HL-60/S4 treated with retinoic acid at 250 ng/mL for 4 days and 3 days (cell line): ENCODE data around the gene PRDM10.

Experiments used
- in situ Hi-C: fragments of 300-500 bp; cut with MboI; formaldehyde crosslinking; loops from 2 replicates; pipeline ENCODE4 v1.7.0; 2022; ENCODE audit warnings: low sequenced_read_pairs

Gene PRDM10

DNA sequence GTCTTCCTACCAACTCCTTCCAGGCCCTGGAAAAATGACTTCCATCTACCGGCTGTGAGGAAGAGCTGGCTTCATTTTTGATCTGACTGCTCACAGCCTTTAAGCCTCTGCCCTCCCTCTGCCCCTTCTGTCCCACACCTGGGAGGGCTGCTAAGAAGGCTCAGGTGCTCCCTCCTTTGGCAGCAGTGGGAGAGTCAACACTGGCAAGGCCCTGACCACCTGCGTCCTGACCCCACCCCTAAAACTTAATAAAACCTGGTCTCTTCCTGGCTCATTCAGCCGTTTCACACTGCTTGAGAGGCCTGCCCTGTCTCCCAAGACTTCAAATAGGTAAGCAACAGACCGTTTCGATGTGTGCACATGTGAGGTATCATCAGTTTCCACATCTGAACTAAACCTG lies 55.2 kb downstream of the PRDM10 start:
- in situ Hi-C loops = no loop called here

DNA sequence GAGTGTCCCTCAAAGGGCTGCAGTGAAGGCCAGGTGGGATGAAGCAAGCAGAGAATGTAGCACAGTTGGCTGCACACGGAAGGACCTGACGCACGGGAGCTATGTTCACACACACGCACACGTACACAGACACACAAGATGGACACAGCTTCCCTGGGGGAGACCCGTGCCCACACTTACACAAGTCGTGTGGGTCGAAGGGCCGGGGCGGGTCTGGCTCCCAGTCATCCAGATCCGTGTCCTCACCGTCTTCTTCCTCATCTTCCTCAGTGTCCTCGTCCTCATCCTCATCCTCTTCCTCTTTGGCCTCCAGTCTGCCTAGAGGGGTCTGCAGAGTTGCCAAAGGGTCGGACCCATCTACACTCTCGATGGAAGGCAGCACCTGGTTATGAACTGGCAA lies 55.7 kb downstream of the PRDM10 start:
- in situ Hi-C loops = no loop called here

DNA sequence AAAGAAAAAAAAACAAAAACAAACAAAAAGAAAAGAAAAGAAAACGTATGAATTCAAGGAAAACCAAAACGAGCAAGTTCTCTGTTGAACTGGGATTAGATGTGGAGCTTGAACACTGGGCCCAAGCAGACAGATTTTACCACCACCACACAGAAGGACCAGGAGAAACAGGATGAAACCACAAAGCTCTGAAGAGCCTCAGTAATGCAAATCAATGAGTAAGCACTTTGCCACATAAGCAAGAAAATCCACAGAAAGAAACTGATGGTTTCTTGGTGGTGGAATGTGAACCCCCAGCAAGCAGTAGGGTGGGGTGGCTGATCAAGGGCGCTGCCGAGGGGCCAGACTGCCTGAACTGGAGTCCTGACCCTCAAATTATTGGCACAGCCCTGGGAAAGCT lies 56.4 kb downstream of the PRDM10 start:
- in situ Hi-C loops = no loop called here

DNA sequence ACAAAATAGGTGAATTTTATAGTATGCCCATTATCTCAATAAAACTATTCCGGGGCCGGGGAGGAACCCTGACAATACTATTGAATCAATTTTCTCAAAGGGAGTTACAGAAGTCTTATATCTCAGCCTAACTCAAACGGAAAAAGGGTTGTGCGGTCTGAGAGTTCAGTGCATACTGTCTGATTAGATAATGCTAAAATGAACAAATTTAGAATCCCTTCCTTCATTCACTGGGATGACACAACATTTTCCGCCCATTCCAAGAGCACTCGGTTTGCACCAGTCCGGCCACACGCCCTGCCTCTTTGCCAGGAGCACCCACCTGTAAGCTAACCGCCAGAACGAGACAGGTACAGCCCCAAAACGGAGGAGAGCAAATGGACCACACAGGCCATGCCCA lies 57.3 kb downstream of the PRDM10 start:
- in situ Hi-C loops = no loop called here

DNA sequence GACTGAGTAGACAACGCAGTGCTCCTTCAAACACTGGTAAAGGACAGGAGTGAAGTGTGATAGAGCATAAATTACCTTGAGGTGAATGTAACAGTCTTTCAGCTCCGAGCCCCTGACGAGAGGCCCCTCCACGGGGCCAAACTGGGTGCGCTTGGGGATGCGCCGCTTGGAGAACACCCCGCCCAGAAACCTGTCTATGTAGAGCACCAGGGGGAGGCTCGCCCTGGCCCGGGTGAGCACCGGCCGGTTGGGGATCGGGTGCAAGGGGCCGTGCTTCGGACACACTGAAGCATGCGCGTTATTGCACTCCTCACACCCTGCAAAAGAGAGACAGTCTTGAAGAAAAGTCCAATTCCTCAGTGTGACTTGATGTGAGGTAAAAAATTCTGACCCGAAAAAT lies 57.9 kb downstream of the PRDM10 start:
- in situ Hi-C loops = no loop called here

DNA sequence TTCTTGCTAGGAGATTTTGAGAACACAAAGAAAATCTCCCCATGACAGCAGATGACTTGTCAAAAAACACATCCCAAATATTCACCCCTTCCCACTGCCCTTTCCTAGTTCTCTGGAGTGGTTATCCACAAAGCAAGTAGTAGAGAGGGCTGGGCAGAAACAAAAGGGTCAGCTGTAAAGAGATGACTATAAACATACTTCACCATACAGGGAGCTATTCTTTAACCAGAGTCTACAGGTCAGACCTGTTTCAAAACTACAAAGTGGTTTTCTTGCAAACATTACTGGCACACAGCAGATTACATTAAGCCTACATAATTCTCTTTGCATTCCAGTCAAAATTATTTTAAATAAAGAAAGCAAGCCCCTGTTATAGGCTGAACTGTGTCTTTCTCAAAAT lies 59.6 kb downstream of the PRDM10 start:
- in situ Hi-C loops = no loop called here

DNA sequence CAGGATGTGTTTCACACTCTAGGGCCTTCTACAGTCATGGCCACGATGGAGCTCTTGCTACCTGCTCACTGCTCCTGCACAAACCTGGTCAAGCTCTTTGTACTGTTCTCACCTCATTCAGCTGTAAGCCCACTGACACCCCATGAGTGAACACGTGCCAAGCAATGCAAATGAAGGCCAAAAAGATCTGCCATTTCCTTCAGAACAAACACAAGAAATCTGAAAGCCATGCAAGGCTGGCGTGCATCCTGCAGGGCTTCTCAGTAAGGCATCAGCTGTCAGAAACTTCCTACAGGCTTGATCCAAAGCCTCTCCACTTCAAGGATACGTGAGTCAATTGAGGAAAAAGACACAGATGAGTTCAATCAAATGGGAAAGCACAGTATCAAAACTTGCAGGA lies 63.1 kb downstream of the PRDM10 start:
- in situ Hi-C loops = no loop called here

DNA sequence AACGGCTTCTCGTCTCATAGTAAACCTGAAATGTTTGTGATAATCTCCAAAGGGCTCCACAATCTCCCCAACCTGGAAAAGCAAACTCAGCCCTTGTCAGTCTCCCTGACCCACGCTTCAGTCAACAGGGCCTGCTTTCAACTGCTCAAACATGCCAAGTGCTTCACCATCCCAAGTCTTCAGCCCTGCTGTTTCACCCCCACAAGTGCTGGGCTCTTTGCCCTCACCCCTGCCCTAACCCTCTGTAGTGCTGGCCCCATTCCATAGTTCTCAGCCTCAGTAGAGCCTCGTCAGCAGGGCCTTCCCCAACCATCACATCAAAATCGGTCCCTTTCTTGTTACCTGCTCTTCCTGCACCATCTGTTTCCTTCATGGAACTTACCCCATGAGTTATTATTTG lies 63.9 kb downstream of the PRDM10 start:
- in situ Hi-C loops = no loop called here

DNA sequence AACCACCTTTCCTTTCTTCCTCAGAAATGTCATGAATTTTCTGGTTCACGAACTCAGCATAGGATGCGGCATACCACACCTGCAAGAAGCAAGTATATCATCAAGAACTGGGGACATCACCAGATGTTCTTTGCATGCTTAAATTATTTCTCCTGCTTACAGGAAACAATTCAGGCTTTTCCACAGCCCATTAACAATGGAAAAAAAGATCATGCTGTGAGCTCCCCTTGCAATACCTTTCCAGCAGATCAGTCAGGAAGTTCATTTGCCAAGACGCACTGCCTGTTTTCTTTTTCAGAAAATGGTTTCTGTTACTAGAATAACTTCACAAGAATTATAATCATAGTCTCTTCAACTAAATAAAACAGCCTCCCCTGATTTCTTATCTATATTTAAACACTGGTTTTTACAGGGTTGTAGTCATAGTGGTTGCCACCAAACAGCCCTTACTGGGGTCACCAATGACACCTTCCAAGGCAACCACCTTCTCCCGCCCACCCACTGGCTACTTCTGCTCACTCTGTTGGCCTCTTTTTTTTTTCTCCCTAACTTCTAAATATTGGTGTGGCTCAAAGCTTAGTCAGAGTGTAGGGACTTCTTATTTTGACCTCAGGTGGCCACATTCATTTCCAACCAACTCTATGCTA lies 64.9 kb downstream of the PRDM10 start:
- in situ Hi-C loops = no loop called here

DNA sequence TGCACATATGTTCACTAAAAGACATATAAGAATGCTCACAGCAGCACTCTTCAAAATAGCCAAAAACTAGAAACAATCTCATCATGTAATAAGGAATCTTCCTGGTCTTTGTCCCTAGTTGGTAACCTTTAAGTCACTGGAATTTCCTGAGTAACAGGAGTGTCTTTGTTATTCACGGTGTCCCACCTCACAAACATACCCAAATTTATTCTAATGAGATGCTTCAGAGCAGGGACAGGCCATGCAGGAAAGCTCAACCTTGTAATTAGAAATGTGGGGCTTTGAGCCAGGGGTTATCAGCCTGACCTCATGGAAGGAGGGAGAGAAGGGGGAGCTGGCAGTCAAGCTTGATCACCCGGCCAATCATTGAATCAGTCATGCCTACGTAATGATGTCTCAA lies 66.9 kb downstream of the PRDM10 start:
- in situ Hi-C loops = no loop called here

DNA sequence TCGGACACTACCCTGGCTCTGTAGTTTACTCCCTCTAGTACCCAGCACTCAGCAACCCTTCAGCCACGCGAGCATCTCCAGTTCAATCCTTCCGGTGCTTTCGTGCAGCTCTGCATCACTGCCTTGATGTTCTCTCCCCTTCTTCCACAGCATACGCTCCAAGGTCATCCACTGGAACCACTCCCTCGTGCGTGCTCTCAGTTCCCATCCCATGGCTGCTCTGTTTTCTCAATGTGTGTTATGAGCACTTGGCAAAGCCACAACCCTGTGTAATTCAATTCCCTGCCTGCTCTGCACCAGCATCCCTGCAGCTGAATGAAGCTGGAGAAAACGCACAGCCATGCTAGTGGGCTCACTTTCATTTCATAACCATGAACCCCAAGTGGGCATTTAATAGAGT lies 68.7 kb downstream of the PRDM10 start:
- in situ Hi-C loops = loop anchor here (5.0 kb wide), 1 partner anchor 198 kb away; no protein-coding TSS in a partner anchor

DNA sequence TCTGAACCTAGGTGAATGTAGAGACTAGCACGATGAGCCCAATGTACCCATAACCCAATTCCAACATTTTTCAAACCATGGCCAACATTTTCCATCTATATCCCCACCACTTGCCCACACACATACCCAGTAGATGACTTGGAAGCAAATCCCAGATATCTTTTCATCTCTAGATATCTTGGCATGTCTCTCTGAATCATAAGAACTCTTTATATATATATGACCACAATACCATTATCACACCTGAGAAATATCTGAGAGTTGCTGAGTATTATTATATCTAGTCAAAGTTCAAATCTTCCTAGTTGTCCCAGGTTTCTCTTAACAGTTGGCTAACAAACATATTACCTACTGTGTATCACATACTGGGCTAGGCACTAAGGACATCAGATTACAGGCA lies 69.4 kb downstream of the PRDM10 start:
- in situ Hi-C loops = loop anchor here (5.0 kb wide), 1 partner anchor 199 kb away; no protein-coding TSS in a partner anchor

DNA sequence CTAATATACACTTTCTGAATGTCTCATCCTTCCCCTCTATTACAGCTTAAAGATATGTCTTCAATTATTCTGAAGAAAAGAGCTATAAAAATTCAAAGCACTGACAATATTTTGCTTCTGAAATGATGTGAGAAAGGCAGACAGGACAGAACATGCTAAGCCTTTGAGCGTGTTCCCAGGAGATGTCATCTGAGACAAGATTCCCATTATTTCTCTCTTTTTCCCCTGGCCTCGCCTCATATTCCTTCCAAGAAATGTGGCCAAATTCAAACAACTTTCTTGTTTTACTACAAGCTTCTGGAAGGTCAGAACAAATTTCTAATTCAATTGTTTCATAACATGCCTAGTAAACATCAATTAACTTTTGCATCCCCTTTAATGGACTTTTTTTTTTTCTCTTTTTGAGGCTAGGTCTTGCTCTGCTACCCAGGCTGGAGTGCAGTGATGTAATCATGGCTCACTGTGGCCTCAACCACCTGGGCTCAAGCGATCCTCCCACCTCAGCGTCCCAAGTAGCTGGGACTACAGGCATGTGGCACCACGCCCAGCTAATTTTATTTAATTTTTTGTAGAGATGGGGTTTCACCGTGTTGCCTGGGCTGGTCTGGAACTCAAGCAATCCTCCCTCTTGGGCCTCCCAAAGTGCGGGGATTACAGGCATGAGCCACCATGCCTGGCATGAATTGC lies 70.1 kb downstream of the PRDM10 start:
- in situ Hi-C loops = loop anchor here (5.0 kb wide), 1 partner anchor 200 kb away; no protein-coding TSS in a partner anchor

DNA sequence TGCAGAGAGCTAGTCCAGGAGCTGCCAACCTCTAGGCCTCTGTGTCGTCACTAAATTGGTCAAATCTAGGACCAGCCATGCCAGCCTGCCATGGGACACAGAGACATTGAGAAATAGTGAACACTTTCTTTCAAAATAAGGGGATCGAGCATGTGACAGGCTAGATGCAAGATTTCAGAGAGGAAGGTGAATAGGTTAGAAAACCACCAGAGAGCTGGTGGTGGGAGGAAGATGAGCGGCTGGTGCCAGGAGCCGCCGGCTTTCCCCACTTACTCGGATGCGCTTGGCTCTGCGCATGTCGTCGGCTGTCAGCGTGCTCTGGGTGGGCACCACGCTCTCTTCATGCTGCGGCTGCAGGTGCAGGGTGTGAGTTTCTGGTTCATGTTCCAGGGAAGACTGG lies 71.9 kb downstream of the PRDM10 start:
- in situ Hi-C loops = loop anchor here (5.0 kb wide), 1 partner anchor 202 kb away; no protein-coding TSS in a partner anchor

DNA sequence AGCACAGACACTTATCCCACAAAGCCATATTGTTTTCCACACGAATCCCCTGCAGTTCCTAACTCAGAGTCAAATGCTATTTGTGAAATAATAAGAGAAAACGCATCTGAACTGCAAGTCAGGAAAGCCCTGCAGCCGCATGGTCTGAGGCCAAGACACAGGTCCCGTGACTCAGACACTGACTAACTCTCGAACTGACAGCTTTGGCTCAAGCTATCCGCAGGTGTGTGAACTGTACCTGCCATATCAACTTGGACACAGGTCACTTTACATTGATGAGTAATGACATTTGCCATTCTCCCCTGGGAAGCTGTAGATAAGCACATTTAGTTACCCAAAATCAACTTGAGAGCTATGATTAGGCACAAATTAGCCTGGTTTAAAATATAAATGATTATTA lies 72.3 kb downstream of the PRDM10 start:
- in situ Hi-C loops = loop anchor here (5.0 kb wide), 1 partner anchor 202 kb away; no protein-coding TSS in a partner anchor

DNA sequence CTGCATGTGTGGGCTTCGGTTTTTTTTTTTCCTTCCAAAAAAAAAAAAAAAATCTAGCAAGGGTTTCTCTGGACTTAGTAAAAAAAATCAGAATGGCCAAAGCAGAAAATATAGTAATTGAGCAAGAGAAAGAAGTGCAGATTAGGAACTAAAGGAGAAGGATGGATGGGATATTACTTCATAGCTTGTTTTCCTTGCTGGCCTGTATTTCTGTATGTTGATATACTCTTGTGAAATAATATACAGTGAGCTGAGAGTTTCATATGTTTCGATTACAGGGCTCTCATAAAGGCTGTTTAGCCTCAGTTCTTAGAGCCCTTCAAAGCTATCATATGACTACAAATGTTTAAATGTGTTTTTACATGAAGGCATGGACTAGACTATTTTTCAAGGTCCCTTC lies 72.9 kb downstream of the PRDM10 start:
- in situ Hi-C loops = loop anchor here (5.0 kb wide), 1 partner anchor 203 kb away; no protein-coding TSS in a partner anchor

DNA sequence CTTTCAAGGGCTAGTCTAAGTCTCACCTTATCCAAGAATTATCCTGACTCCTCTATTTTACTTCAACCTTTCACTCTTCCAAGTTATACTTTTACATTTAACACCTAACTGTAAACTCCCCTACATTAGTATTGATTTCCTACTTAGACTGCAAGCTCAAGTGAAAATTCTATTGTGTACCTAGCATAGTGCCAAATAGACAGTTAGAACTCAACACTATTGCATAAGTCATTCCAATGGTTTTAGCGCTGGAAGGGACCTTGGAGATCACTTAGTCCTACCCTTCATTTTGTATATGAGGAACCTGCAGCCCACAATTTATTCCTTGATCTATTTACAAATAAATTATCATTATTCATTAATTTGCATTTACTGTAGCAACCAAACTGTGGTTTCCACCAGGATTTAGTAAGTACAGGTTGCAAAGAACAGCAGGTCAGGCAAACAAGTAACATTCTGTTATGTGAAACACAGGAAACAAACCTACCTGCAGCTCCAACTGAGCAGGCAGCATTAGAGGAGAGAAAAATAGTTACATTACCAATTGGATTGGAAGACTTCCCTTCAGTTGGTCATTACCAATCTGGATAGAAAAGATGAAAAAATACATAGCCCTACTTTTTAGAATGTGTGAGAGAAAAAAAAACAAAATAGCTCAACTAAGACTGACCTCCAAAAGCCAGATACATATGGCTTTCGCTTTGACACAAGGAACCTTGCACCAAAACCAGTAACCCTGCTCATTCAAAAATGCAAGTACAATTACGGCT lies 73.5 kb downstream of the PRDM10 start:
- in situ Hi-C loops = no loop called here

DNA sequence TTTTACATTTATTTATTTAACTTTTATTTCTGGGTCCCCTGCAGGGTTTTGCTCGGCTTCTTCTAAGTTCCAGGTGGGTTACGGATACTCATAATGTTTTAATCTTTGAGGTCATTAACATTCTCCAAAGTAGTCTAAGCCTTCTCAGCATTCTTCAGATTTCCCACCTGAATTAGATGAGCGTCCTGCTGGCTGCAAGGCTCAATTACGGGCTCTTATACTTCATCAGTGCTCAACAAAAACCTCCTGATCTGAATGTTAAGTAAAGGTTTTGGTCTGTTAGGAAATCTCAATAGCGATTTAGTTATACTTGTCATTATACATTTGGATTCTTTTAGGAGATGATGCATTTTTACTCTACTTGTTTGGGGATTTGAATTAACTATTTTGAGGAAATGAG lies 80.0 kb downstream of the PRDM10 start:
- in situ Hi-C loops = no loop called here

DNA sequence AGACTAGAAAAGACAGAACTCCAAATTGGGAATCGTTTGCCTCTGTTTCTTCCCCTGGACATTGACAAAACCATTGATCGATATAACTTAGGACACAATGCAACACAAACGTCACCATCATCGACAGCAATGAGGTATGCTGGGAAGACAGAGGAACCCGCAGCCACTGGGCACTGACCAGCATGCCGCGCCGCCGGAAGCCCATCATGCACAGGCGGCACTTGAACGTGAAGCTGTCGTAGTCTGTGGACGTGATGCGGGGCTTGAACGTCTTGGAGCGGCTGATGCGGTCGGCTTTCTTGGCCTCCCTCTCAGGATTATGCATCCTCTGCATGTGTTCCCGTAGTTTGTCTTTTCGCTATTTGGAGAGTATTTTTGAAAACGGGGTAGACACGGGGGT lies 84.3 kb downstream of the PRDM10 start:
- in situ Hi-C loops = no loop called here

DNA sequence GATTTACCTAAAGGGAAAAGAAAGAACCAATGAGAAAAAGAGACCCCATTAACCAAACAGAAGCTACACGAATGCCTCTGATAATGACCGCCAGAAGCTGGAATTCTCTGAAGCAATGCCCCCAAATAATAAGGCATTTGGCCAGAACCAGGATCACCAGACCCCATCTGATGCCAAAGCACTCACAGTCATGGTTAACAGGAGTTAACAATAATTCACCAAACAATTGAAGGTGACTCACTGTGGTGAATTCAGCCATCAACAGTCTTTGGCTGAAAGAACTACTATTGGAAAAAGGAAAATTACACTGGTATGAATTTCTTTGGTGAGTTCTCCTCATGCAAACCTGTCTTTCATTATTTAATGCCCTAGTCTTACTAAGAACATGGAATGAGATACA lies 85.4 kb downstream of the PRDM10 start:
- in situ Hi-C loops = no loop called here

DNA sequence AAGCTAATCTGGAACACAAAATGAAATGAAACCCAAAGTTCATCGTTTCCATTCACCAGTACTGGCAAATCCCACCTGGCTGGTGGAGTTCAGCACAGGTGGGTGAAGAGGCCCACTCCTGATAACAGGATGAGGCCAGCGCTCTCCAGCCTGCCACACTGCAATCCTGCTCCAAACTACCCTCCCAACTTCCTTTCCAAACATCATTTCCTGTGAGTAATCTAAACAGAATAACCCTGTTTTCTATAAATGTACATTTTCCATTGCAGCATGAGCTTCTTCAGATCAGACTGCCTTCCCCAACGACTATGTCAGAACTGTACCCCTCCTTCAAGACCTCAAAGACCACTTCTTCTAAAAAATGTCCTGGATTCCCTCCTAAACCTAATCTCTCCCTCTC lies 91.3 kb downstream of the PRDM10 start:
- in situ Hi-C loops = no loop called here

DNA sequence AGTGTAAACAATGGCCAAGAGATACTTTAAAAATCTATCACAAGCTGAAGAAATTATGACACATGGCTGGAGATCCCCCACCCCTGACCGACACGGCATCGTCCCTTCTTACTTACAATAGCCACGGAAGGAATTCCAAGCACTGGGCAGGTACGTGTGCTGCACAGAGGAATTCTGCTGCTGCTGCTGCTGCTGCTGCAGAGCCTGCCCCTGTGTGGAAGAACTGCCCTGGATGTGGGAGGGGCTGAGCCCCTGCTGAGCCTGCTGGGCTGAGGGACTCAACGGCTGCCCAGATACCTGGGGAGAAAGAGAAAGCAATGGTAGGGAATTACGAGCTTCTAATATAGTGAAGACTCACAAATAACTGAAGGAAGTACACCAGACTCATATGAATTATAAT lies 92.3 kb downstream of the PRDM10 start:
- in situ Hi-C loops = no loop called here
